Suppressor macrophage treated with lipopolysaccharide for 1 hour (primary cell): ENCODE results near the gene CAVIN2.
A peak's percentile ranks its signal among the peaks of the same experiment; 100 is the strongest.

Experiments
- DNase-seq, 3 donors: peaks; one replicate each; pipeline ENCODE4 v3.0.0-alpha.2; 2020 to 2022

Gene CAVIN2

DNA sequence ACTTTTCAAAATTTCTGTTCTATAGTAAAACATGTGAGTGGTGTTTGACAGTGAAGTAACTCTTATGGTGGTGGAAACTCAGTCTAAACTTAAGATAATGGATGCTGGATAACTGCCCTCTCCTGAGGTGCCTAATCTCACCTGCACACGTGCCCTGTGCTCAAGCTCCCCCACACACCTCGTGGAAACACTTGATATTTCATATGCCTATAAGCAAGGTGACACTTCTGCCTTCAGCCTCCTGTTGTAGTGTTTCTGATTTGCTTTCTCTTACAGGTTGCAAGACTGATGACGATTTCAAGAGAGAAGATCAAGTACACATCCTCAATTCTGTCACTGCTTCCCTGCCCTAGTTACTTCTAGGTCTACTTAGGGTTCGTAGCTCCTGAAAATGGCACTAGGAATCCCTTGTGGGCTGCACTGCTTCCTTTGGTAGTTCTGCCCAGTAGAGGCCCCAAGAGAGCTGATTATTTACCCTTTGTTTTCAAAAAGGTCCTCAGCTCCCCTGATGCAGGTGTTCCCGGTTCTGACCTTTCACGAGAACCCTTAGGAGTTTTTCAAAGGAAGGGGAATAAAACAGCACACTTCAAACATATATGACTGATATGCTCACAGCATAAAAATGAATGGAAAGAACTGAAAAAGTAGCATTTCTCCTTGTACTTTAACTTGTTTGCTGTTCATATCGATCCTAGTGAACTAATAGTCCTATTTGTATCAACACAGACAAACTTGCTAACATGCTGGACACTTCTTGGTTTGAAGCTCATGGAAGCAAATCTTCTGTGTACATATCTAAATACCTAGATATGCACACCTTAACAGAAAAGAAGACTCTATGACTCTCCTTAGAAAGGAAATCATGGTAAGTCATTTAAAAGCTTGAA, 6.7 kb downstream of the CAVIN2 start:
- DNase-seq, result no peak

GRCh38 chr2:191838526-191838925, 8.4 kb downstream of the CAVIN2 start:
- no peak for DNase-seq

DNA sequence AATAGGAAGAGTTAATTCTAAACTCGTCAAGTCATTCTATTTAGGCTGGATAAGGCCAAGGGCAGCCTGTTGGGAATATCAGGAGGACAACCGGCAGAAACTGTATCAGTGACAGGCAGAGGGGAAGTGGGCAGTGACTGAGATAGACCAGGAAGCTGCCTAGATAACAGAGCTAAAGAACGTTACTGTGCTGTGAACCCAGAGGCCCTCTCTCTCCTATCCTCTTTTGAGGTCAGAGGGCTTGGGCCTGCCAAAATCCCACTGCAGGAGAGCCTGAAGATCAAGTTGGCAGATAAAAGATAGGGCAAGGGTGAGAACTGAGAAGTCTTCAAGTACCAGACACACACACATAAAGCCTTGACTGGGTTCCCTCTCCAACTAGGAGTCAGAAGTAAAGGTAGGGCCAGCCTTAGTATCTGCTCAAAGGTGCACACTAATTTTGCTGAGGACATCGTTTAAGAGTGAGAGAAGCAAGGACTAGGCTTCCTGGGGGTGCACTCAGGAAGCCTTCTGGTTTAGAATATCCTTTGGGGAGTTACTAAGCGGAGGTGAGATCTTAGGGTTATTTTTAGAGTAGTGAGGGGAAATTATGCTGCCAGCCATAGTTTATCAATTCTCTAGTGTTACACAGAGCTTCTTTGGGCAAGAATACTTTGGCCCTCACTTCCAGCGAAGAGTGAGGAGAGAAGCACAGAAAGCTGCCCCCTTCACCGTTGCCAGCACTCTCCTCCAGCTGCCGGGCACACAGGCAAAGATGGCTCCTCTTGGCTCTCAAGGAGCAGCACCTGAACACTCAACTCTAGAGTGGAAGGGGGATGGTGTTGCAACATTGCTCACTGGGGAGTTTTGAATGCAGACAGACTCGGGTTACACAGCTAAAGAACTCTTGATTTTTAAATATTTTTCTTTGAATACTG, 9.8 kb downstream of the CAVIN2 start:
- no peak for DNase-seq

DNA sequence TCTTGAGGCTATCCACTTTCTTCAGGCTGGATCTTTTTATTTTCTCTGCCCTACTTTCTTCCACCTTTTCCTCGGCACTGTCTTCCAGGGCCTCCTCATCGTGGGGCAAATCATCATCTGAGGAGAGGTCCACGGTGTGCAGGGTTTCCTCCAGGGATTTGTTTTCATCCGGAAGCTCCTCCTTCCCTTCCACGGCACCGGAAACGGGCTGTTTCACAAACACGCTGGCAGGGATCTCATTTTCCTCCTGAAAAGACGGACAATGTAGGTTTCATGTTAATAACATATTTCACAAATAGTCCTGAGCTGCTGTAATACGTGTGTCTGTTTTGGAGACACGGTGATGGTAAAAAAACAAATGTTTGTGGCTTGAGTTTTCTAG, 10.4 kb downstream of the CAVIN2 start:
- no peak for DNase-seq

GRCh38 chr2:191835539-191836350, 11.1 kb downstream of the CAVIN2 start:
- DNase-seq, result no peak

GRCh38 chr2:191835100-191835499, 11.8 kb downstream of the CAVIN2 start:
- DNase-seq, result no peak

- no peak for DNase-seq
Observed at GRCh38 chr2:191833356-191833755, 13.5 kb downstream of the CAVIN2 start.

- no peak for DNase-seq
Observed at GRCh38 chr2:191832668-191833067, 14.2 kb downstream of the CAVIN2 start.

GRCh38 chr2:191831410-191831994, 15.4 kb downstream of the CAVIN2 start:
- peak; percentile 61 to 67 (median 63) for DNase-seq

- peak; percentile 14 to 49 (median 32) for DNase-seq
Observed at GRCh38 chr2:191824398-191824797, 22.5 kb downstream of the CAVIN2 start.

- DNase-seq, result no peak
Observed at GRCh38 chr2:191821078-191821477, 25.8 kb downstream of the CAVIN2 start.

GRCh38 chr2:191818725-191819350, 28.1 kb downstream of the CAVIN2 start:
- peak; percentile 17 to 25 (median 22) for DNase-seq

DNA sequence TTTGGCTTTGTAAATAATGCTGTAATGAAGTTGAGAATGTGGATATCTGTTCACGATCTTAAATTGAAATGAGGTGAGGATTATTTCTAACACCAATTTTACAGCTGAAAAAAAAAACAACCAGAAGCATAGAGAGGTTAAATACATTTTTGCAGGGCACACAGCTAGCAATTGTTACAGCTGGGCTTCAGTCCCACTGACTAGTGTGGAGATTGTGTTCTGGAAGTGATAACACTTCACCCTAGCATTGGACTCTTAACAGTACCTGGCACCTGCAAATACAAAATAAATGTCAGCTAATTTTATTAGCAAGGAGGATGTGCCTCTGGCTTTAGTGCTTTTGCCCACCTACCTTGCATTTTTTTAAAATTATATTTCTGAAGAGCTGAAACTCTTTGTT, 28.8 kb downstream of the CAVIN2 start:
- DNase-seq, result no peak

DNA sequence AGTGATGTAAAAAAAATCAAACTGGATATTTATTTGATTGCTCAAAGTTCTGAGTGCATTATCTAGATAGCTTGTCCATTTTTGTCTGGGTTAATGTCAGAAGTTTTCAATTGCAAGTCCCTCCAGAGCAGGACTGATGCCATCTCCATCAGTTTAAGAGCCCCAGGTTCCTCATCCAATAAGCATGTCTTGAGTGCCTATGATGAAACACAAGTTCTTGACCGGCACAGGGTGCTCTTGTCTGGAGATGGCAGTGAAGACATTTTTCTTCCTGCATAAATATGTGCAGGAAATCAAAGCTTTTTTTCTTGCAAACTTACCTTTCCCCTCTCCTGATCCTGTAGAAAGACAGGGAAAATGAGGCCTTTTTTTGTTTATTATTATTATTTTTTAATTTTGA, 31.9 kb downstream of the CAVIN2 start:
- DNase-seq, result no peak

GRCh38 chr2:191813943-191814342, 32.9 kb downstream of the CAVIN2 start:
- DNase-seq, result no peak

GRCh38 chr2:191811807-191812602, 34.9 kb downstream of the CAVIN2 start:
- peak; percentile 65 to 74 (median 70) for DNase-seq

DNA sequence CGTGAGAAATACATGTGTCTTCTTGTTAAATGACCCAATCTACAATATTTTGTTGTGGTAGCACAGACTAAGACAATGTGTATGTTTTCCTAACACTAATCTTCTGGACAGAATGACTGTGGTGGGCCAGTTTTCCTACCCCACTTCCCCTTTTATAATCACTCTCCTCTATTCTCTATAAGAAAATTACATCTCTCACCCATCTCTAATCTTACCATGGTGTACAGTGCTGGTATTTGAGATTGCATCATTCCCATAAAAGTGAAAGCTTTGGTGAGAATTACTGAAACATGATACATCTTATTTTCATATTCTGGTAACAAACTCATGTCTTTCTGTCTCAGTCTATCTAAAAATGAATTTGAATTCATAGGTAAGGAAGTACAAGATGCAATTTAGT, 40.5 kb downstream of the CAVIN2 start:
- no peak for DNase-seq

GRCh38 chr2:191804766-191805165, 42.1 kb downstream of the CAVIN2 start:
- DNase-seq, result no peak

- no peak for DNase-seq
Observed at GRCh38 chr2:191803007-191803406, 43.9 kb downstream of the CAVIN2 start.

GRCh38 chr2:191802180-191802579, 44.7 kb downstream of the CAVIN2 start:
- no peak for DNase-seq

DNA sequence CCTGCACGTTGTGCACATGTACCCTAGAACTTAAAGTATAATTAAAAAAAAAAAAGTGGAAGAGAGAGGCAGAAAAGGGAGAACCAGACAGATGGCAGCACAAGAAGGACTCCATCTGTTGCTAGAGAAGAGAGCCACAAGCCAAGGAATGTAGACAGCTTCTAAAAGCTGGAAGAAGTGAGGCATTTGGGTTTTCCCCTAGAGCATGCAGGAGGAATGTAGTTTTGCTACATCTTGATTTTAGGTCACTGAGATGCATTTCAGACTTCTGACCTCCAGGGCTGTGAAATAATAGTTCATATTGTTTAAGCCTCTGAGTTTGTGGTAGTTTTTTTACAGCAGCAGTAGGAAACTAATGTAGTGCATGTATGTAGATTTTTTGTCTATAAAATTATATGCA, 46.0 kb downstream of the CAVIN2 start:
- DNase-seq, result no peak
